Tibial artery (tissue), 4 donors: ENCODE measurements around the gene PMIS2.

Source experiments
- DNase-seq, 2 donors: peaks; one replicate each; pipeline ENCODE4 v3.0.0-alpha.2; 2019
- H3K27ac ChIP-seq, 2 donors: fragments of 200-600 bp; sonication (generic) in 1 of 2; 1 replicate in 1 of 2; 2 replicates in 1 of 2; pipeline ENCODE4 v1.5.1; 2018 to 2019; ENCODE audit warnings: mild to moderate bottlenecking in 1 of 2
- H3K27me3 ChIP-seq, 2 donors: fragments of 200-600 bp; sonication (generic) in 1 of 2; one replicate each; pipeline versions ENCODE4 v1.5.1 to v1.6.0; 2016 to 2019
- H3K36me3 ChIP-seq, 3 donors: fragments of 200-600 bp; sonication (generic) in 2 of 3; one replicate each; pipeline ENCODE4 v1.5.1; 2016 to 2019; ENCODE audit warnings: mild to moderate bottlenecking in 2 of 3
- H3K4me1 ChIP-seq, 4 donors: fragments of 200-600 bp; sonication (generic) in 2 of 4; 1 replicate in 3 of 4; 2 replicates in 1 of 4; pipeline ENCODE4 v1.5.1; 2016 to 2019
- H3K4me3 ChIP-seq, 2 donors: fragments of 200-600 bp; sonication (generic) in 1 of 2; 1 replicate in 1 of 2; 2 replicates in 1 of 2; pipeline ENCODE4 v1.5.1; 2018 to 2019; ENCODE audit warnings: mild to moderate bottlenecking in 2 of 2
- H3K9me3 ChIP-seq, 3 donors: fragments of 200-600 bp; sonication (generic) in 1 of 3; one replicate each; pipeline ENCODE4 v1.5.1; 2016 to 2019
- CTCF ChIP-seq, 2 experiments: fragments of 200-600 bp in 1 of 2; fragments of 450-650 bp in 1 of 2; IDR thresholded peaks; one replicate each; pipeline ENCODE4 v1.5.1; 2017 to 2019; ENCODE audit warnings: antibody characterized with exemption in 2 of 2, mild to moderate bottlenecking in 1 of 2, moderate library complexity in 1 of 2
- intact Hi-C: fragments of 100-400 bp; cut with DNase I; formaldehyde crosslinking; loops from one replicate; pipeline ENCODE4 v1.15.0; 2023; ENCODE audit warnings: low total_unique reads

The PMIS2 gene

GRCh38 chr19:35585848-35586247 is at the start of gene PMIS2:
TSS of gene PMIS2 (plus strand) at chr19:35586173. CDS start at chr19:35586260, 87 bp downstream.
- Histone ChIP-seq H3K4me3 (no peak within 1 kb of the TSS), H3K9me3 (no peaks in the 10 kb centered on the region), H3K27me3 (peaks cover 0 to 25% of the 10 kb centered on the region in 2 donors), H3K27ac (no peak within 1 kb of the TSS), H3K4me1 (no peaks in the 10 kb centered on the region), H3K36me3 (no peaks in the 10 kb centered on the region)
- TF ChIP-seq CTCF (IDR thresholded peaks at IDR 0.05): no peak
- intact Hi-C loops: no loop called here
- no peak for DNase-seq

DNA sequence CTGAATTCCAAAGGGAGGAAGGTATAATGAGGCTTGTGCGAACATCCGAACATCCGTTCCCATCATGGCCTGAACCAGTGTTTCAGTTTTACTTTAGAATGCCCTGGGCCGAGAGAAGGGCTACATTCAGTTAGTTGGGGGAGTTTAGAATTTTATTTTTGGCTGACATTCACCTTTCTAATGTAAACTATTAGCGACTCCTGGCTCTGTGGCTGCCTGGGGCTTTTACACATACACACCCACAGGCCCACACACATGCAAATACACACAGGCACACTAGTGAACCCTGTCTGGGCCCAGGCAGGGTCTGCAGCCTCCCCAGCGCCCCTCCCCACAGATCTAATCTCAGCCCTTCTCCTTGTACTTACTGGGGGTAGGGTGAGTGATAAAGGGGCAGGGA is 46.7 kb upstream of the PMIS2 start:
- no peak for TF ChIP-seq CTCF (IDR thresholded peaks at IDR 0.05)

GRCh38 chr19:35539850-35540249 is 46.1 kb upstream of the PMIS2 start:
- Histone ChIP-seq H3K27ac (no peak overlapping the region), H3K4me1 (peaks cover 0 to 8% (median 8%) of the 10 kb centered on the region in 4 donors), H3K36me3 (no peaks in the 10 kb centered on the region), H3K9me3 (no peaks in the 10 kb centered on the region), H3K27me3 (peaks cover 0 to 17% of the 10 kb centered on the region in 2 donors), H3K4me3 (no peak overlapping the region)
- DNase-seq: no peak
- intact Hi-C loops: no loop called here
- TF ChIP-seq CTCF (IDR thresholded peaks at IDR 0.05): no peak

More for the DNA sequence above, 46.7 kb upstream of the PMIS2 start:
- Histone ChIP-seq H3K27me3 (peaks cover 0 to 22% of the 10 kb centered on the region in 2 donors), H3K4me3 (no peak overlapping the region), H3K4me1 (peaks cover 0 to 3% (median 2%) of the 10 kb centered on the region in 4 donors), H3K36me3 (no peaks in the 10 kb centered on the region), H3K9me3 (no peaks in the 10 kb centered on the region), H3K27ac (no peak overlapping the region)
- no peak for DNase-seq
- intact Hi-C loops: no loop called here

DNA sequence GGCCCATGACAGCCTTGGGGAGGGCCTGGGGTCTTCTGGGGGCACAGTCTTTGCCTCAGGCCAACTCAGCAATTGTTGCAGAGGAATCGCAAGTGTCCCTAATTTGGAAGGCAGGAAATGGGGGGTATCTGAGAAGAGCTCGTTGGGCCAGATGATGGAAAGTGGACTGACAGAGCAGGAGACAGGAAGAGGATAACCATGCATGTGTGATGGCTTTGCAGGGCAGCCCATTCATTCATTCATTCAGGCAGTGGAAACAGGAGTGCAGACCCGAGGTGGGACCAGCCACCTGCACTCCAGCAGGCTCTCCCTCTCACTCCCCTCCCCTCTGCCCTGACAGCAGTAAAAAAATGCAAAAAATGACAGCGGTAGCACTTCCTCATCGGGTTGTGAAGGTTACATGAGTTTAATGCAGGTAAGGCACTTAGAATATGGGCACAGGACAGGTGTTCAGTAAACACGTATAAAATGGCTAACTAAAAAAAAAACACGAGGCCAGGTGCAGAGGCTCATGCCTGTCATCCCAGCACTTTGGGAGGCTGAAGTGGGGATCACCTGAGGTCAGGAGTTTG is 45.5 kb upstream of the PMIS2 start:
- DNase-seq: no peak
- H3K27ac ChIP-seq: no peak overlapping the region
- no peaks in the 10 kb centered on the region for H3K9me3 ChIP-seq
- H3K27me3 ChIP-seq: peaks cover 0 to 11% of the 10 kb centered on the region in 2 donors
- no peak overlapping the region for H3K4me3 ChIP-seq
- no peak for TF ChIP-seq CTCF (IDR thresholded peaks at IDR 0.05)
- no peaks in the 10 kb centered on the region for H3K36me3 ChIP-seq
- H3K4me1 ChIP-seq: peaks cover 0 to 11% (median 8%) of the 10 kb centered on the region in 4 donors
- intact Hi-C loops: no loop called here

- Histone ChIP-seq H3K27me3 (peaks cover 0 to under 1% of the 10 kb centered on the region in 2 donors), H3K36me3 (no peaks in the 10 kb centered on the region), H3K9me3 (no peaks in the 10 kb centered on the region), H3K4me1 (peaks cover 7 to 24% (median 20%) of the 10 kb centered on the region in 4 donors), H3K4me3 (no peak overlapping the region), H3K27ac (no peak overlapping the region)
- no peak for TF ChIP-seq CTCF (IDR thresholded peaks at IDR 0.05)
- intact Hi-C loops: no loop called here
- DNase-seq: no peak
Observed at GRCh38 chr19:35542209-35542608, 43.8 kb upstream of the PMIS2 start.
